KBM-7 (cell line): ENCODE measurements around the gene AUNIP.
"Not testable (repeated sequence)": the region's sequence is repeated elsewhere in the genome, so short reads cannot be mapped to it uniquely, and the experiment has no call there.

Experiments used
- DNase-seq: peaks from one replicate; pipeline ENCODE4 v3.0.0-alpha.2; 2015
- in situ Hi-C: fragments of 300-500 bp; cut with MboI; formaldehyde crosslinking; loops from 2 replicates; pipeline ENCODE4 v1.14.3; 2020; ENCODE audit warnings: low sequenced_read_pairs, low pct_unique_long_range_greater_than_20kb, mixed read lengths

The AUNIP gene

DNA sequence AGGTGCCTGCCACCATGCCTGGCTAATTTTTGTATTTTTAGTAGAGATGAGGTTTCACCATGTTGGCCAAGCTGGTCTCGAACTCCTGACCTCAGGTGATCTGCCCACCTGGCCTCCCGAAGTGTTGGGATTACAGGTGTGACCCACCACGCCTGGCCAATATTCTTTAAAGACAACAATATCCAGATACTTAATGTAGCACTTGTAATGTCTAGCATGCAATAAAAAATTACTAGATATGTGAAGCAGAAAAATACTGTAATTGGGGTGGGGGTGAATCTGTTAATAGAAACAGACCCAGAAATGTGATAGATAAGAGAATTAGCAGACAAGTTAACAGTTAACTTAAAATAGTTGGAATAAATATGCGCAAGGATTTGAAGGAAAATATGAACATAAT lies 19.4 kb downstream of the AUNIP start:
- DNase-seq, in situ Hi-C loops: not testable (repeated sequence)

DNA sequence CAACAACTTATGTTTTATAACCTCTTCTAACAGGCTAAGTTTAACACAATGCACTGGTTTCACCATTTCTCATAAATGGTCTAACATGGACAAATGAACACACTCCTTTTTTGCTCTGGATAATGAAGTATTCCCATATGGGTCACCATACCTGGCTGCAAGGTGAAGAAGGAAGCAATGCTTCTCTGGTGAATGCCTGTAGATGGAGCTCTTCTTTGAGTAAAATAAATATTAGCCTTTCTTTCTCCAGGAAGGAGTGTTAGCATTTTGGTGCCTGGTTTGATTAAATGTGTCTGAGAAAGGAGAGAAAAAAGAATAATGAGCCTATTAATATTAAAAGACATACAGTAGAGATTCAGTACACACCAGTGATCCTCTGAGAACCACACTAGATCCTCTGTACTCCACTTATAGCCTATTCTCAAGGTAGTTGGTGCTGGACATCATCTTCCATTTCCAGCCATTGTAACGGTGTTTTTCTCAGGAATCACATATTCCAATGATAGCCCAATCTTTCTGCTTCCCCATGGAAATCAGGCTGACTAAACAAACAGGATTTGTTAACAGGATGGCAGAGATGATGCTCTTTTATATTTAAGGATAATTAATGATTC lies 21.9 kb downstream of the AUNIP start:
- in situ Hi-C loops = no loop called here
- DNase-seq = no peak

DNA sequence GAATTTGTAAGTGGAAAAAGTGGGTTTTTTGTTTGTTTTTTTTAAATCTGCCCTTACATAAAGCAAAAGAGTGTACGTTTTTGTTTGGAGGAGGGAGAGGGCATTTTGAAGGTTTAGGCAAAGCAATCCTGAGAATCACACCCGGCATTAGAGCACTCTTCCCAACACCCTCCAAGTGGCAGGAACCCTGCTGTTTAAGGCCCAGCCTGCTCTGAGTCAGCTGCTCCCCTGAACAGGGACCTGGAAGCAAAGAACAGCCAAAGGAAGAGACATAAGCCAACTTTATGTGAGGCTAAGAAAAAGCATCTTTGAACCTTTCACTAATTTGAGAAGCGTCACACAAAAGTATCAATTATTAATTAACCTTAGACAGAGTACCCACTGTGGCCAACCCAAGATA lies 22.6 kb downstream of the AUNIP start:
- in situ Hi-C loops = no loop called here
- no peak for DNase-seq

- in situ Hi-C loops = no loop called here
- no peak for DNase-seq
Observed at GRCh38 chr1:25834894-25835293, 24.4 kb downstream of the AUNIP start.

DNA sequence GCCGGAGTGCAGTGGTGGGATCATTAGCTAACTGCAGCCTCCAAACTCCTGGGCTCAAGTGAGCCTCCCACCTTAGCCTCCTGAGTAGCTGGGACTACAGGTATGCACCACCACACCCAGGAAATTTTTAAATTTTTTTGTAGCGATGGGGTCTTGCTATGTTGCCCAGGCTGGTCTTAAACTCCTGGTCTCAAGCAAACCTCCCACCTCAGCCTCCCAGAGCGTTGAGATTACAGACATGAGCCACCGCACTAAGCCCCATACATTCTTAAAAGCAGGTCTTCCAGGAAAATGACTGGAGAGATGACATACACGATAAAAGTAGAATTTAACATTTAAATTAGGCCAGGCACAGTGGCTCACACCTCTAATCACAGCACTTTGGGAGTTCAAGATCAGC lies 26.1 kb downstream of the AUNIP start:
- in situ Hi-C loops = no loop called here
- DNase-seq = no peak

GRCh38 chr1:25832336-25833037 lies 26.8 kb downstream of the AUNIP start:
- no peak for DNase-seq
- in situ Hi-C loops = no loop called here

GRCh38 chr1:25831569-25832196 lies 27.6 kb downstream of the AUNIP start:
- in situ Hi-C loops = no loop called here
- DNase-seq = peak; percentile 88

- in situ Hi-C loops = no loop called here
- no peak for DNase-seq
Observed at GRCh38 chr1:25829046-25829445, 30.2 kb downstream of the AUNIP start.

- in situ Hi-C loops = no loop called here
- no peak for DNase-seq
Observed at GRCh38 chr1:25828491-25828890, 30.8 kb downstream of the AUNIP start.

DNA sequence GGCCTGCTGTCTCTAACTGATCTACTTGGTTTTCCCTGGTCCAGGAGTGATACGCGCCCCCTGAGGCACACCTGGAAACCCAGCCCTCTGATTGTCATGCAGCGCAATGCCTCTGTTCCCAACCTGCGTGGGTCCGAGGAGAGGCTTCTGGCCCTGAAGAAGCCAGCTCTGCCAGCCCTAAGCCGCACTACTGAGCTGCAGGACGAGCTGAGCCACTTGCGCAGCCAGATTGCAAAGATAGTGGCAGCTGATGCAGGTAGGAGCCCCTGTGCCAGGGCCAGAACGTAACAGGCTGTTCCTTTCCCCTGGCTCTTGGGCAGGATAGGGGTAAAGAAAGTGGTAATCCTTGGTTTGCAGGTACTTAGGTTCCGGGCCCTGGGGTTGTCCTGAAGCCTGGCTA lies 32.7 kb downstream of the AUNIP start:
- no peak for DNase-seq
- in situ Hi-C loops = no loop called here

- in situ Hi-C loops = no loop called here
- DNase-seq = no peak
Observed at GRCh38 chr1:25825605-25826004, 33.7 kb downstream of the AUNIP start.

DNA sequence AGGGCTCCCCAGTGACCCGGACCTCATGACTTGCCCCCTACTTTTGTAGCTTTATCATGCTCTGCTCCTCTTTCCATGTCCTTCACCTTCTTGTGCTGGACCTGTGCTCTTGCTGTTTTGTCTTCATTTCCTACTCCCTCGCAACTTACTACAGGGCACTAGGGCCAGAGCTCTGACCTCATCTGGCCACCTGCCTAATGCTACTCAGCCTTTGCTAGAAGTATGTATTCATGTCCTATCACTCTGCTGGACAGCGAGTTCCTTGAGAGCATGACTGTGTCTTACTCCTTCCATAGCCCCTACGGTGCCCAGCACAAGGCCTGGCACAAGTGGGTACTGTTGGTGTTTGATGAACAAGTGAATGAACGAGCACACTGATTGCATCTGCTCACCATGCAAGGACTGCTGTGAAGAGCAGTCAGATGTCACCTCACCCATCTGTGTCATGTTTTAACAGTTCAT lies 37.6 kb downstream of the AUNIP start:
- in situ Hi-C loops = no loop called here

GRCh38 chr1:25821112-25821476 lies 38.2 kb downstream of the AUNIP start:
- in situ Hi-C loops = no loop called here
- DNase-seq = no peak

More for the DNA sequence above, 37.6 kb downstream of the AUNIP start:
- DNase-seq = no peak

- DNase-seq = peak; percentile 77
- in situ Hi-C loops = no loop called here
Observed at GRCh38 chr1:25820247-25821111, 38.8 kb downstream of the AUNIP start.

DNA sequence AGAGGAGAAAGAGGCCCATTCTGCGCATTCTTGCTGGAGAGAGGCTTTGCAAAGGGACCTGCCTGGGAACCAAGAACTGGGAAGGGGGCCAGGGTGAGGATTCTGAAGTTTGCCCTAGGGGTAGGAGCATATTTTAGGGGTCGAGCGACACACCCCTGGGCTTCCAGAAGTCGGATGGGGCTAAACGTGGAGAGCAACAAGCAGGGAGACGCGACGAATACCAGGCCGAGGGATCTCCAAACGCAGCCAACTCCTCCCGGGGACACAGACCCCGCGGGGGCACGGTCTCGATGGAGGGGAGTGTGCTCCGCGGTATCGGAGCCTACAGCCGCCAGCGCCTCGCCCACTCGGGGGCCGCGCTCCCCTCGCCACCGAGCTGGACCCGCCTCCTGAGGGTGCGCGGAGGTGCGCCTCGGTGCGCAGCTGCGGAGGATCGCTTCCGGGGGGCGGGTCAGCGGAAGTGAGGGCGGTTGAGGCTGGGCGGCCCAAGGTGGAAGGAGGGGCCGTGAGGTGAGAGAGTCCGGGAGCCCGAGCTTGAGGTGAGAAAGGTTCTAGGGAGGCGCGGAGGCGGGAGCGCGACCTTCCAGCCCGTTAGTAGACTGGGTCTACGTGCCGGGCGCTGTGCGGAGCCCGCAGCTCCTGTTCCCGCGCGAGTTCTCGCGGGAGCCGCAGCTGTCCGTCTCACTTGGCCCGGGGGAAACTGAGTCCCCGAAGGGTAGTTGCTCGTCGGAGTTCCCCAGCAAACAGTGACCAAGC lies 39.6 kb downstream of the AUNIP start, which contains the start of gene MTFR1L:
TSS of gene MTFR1L (plus strand) at position 464 of the 756 bp plus-strand sequence. CDS start 3,151 bp downstream, outside the sequence.
- DNase-seq = peak; percentile 89
- in situ Hi-C loops = no loop called here

DNA sequence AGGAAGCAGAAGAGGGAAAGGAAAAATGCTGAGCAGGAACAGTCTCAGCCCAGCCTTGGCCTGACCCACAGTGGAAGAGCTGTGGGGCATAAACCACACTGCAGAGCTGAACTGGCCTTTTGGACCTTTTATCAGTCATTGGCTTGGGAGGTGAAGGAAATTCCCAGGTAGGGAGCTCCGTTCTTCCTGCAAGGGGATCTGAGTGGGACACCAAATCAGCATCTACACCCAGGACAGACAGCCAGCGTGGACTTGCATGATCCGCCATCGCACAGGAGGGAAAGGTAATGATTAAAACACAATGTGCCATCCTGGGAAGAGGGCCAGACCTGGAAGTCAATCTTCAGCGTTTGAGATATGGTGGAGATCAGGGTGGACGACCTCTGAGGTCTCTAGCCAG lies 40.7 kb downstream of the AUNIP start:
- in situ Hi-C loops = no loop called here
- DNase-seq = no peak

- in situ Hi-C loops = no loop called here
- DNase-seq = no peak
Observed at GRCh38 chr1:25817840-25818501, 41.3 kb downstream of the AUNIP start.

DNA sequence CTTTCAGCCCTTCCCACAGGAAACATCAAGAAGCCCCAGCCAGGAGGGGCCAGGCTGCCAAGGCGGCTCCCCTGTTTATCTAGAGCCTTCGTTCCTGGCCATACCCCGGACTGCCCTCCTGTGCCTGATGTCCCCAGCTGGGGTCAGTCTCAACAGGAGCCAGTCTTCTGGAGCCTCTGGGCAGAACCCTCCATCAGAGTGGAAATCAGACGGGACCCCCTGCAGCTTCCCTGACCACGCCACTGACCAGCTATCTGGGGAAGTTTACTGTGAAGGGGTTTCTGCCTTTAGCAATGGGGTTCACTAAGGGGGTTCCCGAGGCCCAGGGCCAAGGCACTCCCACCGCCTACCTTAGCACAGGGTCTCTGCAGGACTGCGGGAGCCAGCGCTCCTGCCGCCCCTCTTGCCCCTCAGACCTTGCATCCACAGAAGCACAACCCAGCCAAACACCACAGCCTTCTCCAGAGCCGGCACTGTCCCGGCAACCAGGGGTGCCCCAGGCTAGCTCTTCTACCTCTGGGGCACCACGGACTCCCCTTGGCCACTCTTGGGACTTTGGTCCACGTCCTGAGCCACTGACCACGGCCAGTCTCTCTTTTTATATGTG lies 43.0 kb downstream of the AUNIP start:
- in situ Hi-C loops = no loop called here

More for the DNA sequence above, 43.0 kb downstream of the AUNIP start:
- no peak for DNase-seq
